Dermis microvascular lymphatic vessel endothelial cell (primary cell): ENCODE measurements around the gene OR5T3. TPM values are rescaled to one million over a fixed set of nuclear protein-coding genes. Genes with fewer than 3 reads are reported as not detected.
"Not testable (repeated sequence)": the region's sequence is repeated elsewhere in the genome, so short reads cannot be mapped to it uniquely, and the experiment has no call there.

Experiments used
- DNase-seq, 2 donors: peaks; one replicate each; pipeline versions ENCODE4 v3.0.0 to v3.0.0-alpha.2; 2010; ENCODE audit warnings: low read depth in 2 of 2
- total RNA-seq: library from RNA; depleted of rRNA; stranded (reverse); fragments of >200 nt; gene quantifications from 2 replicates; pipeline ENCODE4 v1.2.1, GENCODE V29; 2014

OR5T3 gene
- total RNA-seq: not detected in 2 replicates

GRCh38 chr11:56251954-56252353 lies at the start of gene OR5T3:
OR5T3 (plus strand) TSS chr11:56252254; CDS start chr11:56252254, 0 bp downstream.
- DNase-seq: no peak

DNA sequence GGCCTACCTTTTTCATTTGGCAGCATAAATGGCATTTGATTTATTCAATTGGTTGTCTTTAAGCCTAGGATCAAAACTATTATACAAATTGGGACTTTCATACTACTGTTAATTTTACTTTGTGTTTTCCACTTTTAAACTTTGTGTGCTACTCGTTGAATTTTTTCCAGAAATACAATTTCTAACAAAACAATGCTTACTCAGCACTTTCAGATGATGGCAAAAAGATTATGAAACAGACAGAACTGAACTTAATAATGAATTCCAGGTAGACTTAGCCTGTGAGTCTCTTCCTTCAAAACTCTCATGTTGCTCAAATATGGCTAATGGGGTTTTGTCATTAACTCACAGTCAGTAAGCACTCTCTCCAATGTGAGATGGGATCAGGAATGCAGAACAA lies 44.3 kb upstream of the OR5T3 start:
- no peak for DNase-seq

DNA sequence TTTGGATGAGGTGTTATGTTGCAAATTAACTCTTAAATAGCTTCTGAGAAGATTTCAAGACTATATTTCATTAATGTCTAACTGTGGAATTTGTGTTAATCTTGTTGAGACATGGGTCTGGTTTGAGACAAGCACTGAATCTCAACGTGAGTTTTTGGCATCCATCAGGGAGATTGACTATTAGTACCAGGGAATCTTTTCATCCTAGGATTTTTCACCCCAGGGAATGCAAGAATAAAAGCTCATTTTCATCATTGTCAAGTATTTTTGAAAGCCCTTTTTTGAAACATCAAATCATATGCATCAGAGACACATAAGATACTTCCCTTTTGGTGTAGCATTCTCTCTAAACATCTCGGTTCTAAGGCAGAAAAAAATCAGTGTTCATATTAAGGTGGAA lies 37.5 kb upstream of the OR5T3 start:
- no peak for DNase-seq

GRCh38 chr11:56219735-56220134 lies 32.3 kb upstream of the OR5T3 start:
- not testable (repeated sequence) for DNase-seq

DNA sequence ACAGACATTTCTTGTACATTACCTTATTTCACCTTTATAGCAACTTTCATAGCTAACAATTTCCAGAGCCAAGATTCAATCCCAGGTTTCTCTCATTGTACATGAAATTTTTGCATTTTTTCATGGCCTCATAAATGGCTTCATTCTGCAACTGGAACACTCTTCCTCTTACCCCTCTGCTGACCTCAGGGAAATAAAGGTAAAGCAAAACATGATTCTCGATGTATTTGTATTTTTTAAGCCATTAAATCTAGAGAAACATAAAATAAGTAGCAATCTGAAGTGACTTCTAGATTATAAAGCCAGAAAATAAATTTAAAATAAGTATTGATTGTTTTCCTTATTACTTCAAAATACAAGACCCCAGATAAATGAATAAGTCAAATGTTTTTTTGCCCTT lies 17.9 kb upstream of the OR5T3 start, which contains the start of gene OR5T2:
TSS of gene OR5T2 (minus strand) at position 101 of the 400 bp plus-strand sequence. CDS start 1,193 bp downstream, outside the sequence.
- DNase-seq: no peak

GRCh38 chr11:56271092-56271491 lies 19.0 kb downstream of the OR5T3 start:
- no peak for DNase-seq

DNA sequence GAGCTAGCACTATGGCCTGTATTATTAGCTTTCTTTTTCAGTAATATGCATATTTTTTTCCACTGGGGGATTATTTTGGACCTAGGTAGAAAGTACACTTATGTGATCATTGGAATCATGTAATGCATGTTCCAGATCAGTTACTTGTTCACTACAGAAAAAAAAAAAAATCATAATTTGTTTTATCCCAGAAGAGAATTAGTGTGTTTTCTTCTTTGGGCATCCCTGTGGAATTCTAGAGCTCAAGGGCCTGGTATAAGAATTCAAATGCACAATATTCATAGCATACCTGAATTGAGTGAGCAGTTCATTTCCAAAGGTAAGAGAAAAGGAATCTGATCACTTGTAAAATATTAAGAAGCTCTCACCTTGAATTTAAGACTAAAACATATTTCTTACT lies 21.8 kb downstream of the OR5T3 start, which contains the start of gene OR5T1:
TSS of gene OR5T1 (plus strand) at position 301 of the 400 bp plus-strand sequence. CDS start 1,485 bp downstream, outside the sequence.
- no peak for DNase-seq

DNA sequence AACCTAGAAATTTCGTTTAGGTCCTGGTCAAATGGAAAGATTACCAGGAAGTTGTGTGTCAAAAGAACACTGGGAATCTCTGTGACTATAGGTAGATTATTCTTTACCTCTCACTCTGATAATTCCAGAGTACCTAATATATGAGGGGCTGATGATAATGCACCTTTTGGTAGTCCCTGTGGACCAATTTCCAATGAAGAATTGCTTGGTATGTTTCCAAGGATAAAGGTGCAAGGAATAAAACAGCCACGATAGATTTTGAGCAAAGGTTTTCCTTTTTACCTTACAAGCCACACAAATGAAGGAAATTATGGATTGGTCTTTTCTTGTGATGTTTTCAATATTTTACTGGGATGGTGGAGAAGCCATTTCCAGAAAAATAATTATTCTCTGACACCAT lies 40.1 kb downstream of the OR5T3 start, which contains the start of gene OR8H1:
TSS of gene OR8H1 (minus strand) at position 101 of the 400 bp plus-strand sequence. CDS start 1,192 bp downstream, outside the sequence.
- no peak for DNase-seq

GRCh38 chr11:56296898-56297297 lies 44.8 kb downstream of the OR5T3 start:
- no peak for DNase-seq

Other genes with a start within 250 kb of the OR5T3 start
- gene OR5AS1, start 224.6 kb upstream of the OR5T3 start, total RNA-seq: not detected in 2 replicates
- gene OR8I2, start 158.9 kb upstream of the OR5T3 start, total RNA-seq: not detected in 2 replicates
- not detected in 2 replicates for gene OR8H2, start 148.6 kb upstream of the OR5T3 start, total RNA-seq
- gene OR8H3, start 129.9 kb upstream of the OR5T3 start, total RNA-seq: not detected in 2 replicates
- not detected in 2 replicates for gene OR8J3, start 112.1 kb upstream of the OR5T3 start, total RNA-seq
- gene OR8K5, start 91.9 kb upstream of the OR5T3 start, total RNA-seq: not detected in 2 replicates
- gene OR5J2, start 75.6 kb upstream of the OR5T3 start, total RNA-seq: not detected in 2 replicates
- not detected in 2 replicates for gene OR5T2, start 18.0 kb upstream of the OR5T3 start, total RNA-seq
- gene OR5T1, start 21.9 kb downstream of the OR5T3 start, total RNA-seq: not detected in 2 replicates
- not detected in 2 replicates for gene OR8H1, start 40.0 kb downstream of the OR5T3 start, total RNA-seq
- not detected in 2 replicates for gene OR8K3, start 62.9 kb downstream of the OR5T3 start, total RNA-seq
- not detected in 2 replicates for gene OR8K1, start 93.8 kb downstream of the OR5T3 start, total RNA-seq
- not detected in 2 replicates for gene OR8J1, start 102.0 kb downstream of the OR5T3 start, total RNA-seq
- gene OR8U1, start 123.4 kb downstream of the OR5T3 start, total RNA-seq: not detected in 2 replicates
- gene OR5AL1, start 160.4 kb downstream of the OR5T3 start, total RNA-seq: not detected in 2 replicates
- not detected in 2 replicates for gene OR5M3, start 221.1 kb downstream of the OR5T3 start, total RNA-seq
- gene OR5M8, start 239.1 kb downstream of the OR5T3 start, total RNA-seq: not detected in 2 replicates